Omental fat pad (tissue), 4 donors: Measurements from ENCODE around the gene FOXD1. TPM values are rescaled to one million over a fixed set of nuclear protein-coding genes. Genes with fewer than 3 reads are reported as not detected.

ENCODE experiments used
- ATAC-seq: fragments of 150-250 bp; one replicate; pipeline ENCODE4 v1.9.1; 2016; ENCODE audit warnings: mild to moderate bottlenecking, moderate library complexity; ENCODE audit not compliant: low FRiP score
- DNase-seq: peaks from one replicate; pipeline ENCODE4 v3.0.0-alpha.2; 2019; ENCODE audit warnings: low spot score
- CTCF ChIP-seq, 3 donors: fragments of 450-650 bp; IDR thresholded peaks; one replicate each; pipeline ENCODE4 v1.5.1; 2016 to 2017; ENCODE audit warnings: antibody characterized with exemption in 3 of 3, mild to moderate bottlenecking in 3 of 3, moderate library complexity in 2 of 3
- total RNA-seq, 4 donors: library from RNA; depleted of rRNA; stranded (reverse); fragments of >200 nt; gene quantifications; one replicate each; pipeline ENCODE4 v1.1.0, GENCODE V29; 2016

Gene FOXD1
- total RNA-seq, 4 donors from 2014 or later, result 0.63 TPM; not detected in 3

DNA sequence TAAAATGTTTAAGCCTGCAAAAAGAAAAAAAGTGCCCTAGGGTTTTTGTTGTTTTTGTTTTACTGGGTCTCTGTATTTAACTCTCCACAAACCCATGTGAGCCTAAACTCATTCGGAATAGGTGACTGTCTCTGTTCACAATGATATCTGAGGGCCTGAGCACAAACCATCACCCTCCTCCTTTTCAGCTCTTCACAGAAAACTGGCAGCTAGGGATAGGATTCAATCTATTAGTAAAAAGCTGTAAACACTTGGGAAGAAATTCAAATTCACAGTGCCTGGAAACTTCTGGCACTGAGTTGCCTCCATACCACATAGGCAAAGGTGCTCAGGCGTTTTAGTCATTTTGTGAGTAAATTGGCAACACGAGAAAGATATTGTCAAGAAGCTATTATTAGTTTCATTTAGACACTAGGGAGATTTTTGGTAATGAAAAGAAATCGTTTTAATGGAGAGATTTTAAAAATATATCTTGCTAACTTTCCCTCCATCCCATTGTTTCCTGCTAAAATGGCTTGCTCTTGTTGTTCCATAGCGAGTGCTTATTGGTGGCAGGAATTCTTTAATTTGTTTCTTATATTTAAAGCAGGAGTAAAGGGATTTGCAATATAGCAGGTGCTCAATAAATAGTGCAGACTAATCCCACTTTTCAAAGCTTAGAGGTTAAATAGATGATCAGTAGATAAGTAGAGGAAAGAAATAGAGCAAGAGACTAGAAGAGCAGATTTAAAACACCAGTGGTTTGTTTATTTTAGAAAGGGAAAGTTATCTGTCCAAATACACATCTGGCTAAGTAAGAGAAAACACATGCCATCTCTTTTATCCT is 9.7 kb downstream of the FOXD1 start:
- no peak for TF ChIP-seq CTCF (IDR thresholded peaks at IDR 0.05)
- DNase-seq (no peak), ATAC-seq (no peak)

DNA sequence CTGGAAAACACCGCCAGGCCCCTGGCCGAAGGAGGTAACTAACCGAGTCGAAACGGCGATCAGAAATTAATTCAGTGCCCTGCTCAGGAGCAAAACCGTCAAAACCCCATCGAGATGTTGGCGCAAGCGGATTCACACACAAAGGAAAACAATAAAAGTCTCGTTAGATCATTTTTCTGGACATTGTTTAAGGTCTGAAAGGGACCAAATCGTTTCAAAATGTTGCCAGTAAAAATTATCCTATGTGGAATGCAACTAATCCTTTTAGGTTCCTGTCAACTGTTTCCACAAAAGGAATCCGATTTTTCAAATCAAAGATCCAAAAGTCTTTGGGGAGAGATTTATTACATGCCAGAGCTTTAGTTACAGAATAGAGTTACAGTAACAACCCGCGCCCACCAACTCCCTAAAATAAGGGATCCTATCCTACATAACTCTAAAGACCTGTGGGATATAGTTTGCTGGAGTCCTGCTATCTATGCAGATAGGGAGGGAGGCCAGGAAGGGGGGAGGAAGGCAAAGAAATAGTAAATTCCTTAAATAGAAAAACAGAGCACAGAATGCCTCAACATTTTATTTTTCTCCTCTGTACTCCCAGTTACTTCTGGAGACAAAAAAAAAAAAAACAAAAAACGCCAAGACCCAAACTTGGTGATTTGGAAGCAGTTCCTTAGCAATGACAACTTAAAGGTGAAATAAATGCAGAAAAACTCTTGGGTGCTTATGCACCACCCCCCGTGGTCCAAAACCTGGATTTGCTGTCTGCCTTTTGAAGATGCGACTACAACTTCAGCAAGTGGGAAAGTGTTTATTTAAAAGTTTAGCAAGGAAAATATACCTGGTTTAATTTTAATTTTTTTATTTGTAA is 10.6 kb downstream of the FOXD1 start:
- ATAC-seq (no peak), DNase-seq (no peak)
- TF ChIP-seq CTCF (IDR thresholded peaks at IDR 0.05), result no peak

- DNase-seq, result no peak
- no peak for TF ChIP-seq CTCF (IDR thresholded peaks at IDR 0.05)
- no peak for ATAC-seq
Measured at GRCh38 chr5:73437101-73437776, 11.3 kb downstream of the FOXD1 start.

- DNase-seq (no peak), ATAC-seq (peak; percentile 44)
- no peak for TF ChIP-seq CTCF (IDR thresholded peaks at IDR 0.05)
Measured at GRCh38 chr5:73436535-73437100, 12.0 kb downstream of the FOXD1 start.

GRCh38 chr5:73435759-73436534 is 12.6 kb downstream of the FOXD1 start:
- no peak for ATAC-seq

More at GRCh38 chr5:73435759-73436534, 12.6 kb downstream of the FOXD1 start:
- no peak for DNase-seq
- TF ChIP-seq CTCF (IDR thresholded peaks at IDR 0.05), result no peak
